Neuronal stem cell (in vitro differentiated cells): ENCODE measurements around the gene ASB18.
A peak's percentile ranks its signal among the peaks of the same experiment; 100 is the strongest.

ENCODE experiments used
- DNase-seq: peaks from one replicate; pipeline ENCODE4 v3.0.0-alpha.2; 2013; ENCODE audit warnings: low spot score
- H2AFZ ChIP-seq: one replicate; pipeline ENCODE4 v1.6.1; 2013; ENCODE audit warnings: mild to moderate bottlenecking, low read length, inconsistent platforms
- H2AK5ac ChIP-seq: 2 replicates; pipeline ENCODE4 v1.6.1; 2013; ENCODE audit warnings: low read depth, mild to moderate bottlenecking, inconsistent platforms, low read length, moderate library complexity, mixed read lengths
- H2BK120ac ChIP-seq: 2 replicates; pipeline ENCODE4 v1.6.1; 2013; ENCODE audit warnings: low read depth, mild to moderate bottlenecking, inconsistent platforms, low read length, moderate library complexity, mixed read lengths
- H2BK12ac ChIP-seq: one replicate; pipeline ENCODE4 v1.6.1; 2013; ENCODE audit warnings: low read length, inconsistent platforms
- H2BK15ac ChIP-seq: 2 replicates; pipeline ENCODE4 v1.6.1; 2013; ENCODE audit warnings: mild to moderate bottlenecking, low read length, inconsistent platforms, mixed read lengths
- H2BK5ac ChIP-seq: one replicate; pipeline ENCODE4 v1.6.1; 2013; ENCODE audit warnings: inconsistent platforms, mild to moderate bottlenecking, low read length, moderate library complexity
- H3K14ac ChIP-seq: one replicate; pipeline ENCODE4 v1.6.1; 2013; ENCODE audit warnings: low read length, inconsistent platforms
- H3K18ac ChIP-seq: 2 replicates; pipeline ENCODE4 v1.6.1; 2013; ENCODE audit warnings: low read length, inconsistent platforms
- H3K23ac ChIP-seq: 2 replicates; pipeline ENCODE4 v1.6.1; 2013; ENCODE audit warnings: low read depth, mild to moderate bottlenecking, mixed read lengths, low read length, inconsistent platforms; ENCODE audit not compliant: poor library complexity
- H3K27ac ChIP-seq: replicated peaks from 3 replicates; pipeline ENCODE4 v1.5.1; 2013; ENCODE audit warnings: low read length, inconsistent platforms
- H3K27me3 ChIP-seq, 3 experiments: 2 replicates each; pipeline ENCODE4 v1.6.1; 2013; ENCODE audit warnings: low read length in 3 of 3, mild to moderate bottlenecking in 2 of 3, inconsistent platforms in 1 of 3, low read depth in 1 of 3, mixed read lengths in 1 of 3, moderate library complexity in 1 of 3; ENCODE audit not compliant: control insufficient read depth in 3 of 3, insufficient read depth in 3 of 3
- H3K36me3 ChIP-seq, 2 donors: replicated peaks in 1 of 2; 2 replicates each; pipeline ENCODE4 v1.6.1; 2013; ENCODE audit warnings: low read length in 2 of 2; ENCODE audit not compliant: control insufficient read depth in 2 of 2, insufficient read depth in 2 of 2
- H3K4ac ChIP-seq: 2 replicates; pipeline ENCODE4 v1.6.1; 2013; ENCODE audit warnings: inconsistent platforms, mild to moderate bottlenecking, low read length, moderate library complexity
- H3K4me1 ChIP-seq, 2 donors: 1 replicate in 1 of 2; 2 replicates in 1 of 2; pipeline ENCODE4 v1.6.1; 2013; ENCODE audit warnings: low read length in 2 of 2, low read depth in 1 of 2; ENCODE audit not compliant: control insufficient read depth in 2 of 2, insufficient read depth in 1 of 2
- H3K4me2 ChIP-seq: one replicate; pipeline ENCODE4 v1.6.1; 2013; ENCODE audit warnings: mild to moderate bottlenecking, low read length, inconsistent platforms; ENCODE audit not compliant: insufficient read depth, poor library complexity, severe bottlenecking
- H3K4me3 ChIP-seq, 2 donors: 2 replicates each; pipeline ENCODE4 v1.5.1; 2013; ENCODE audit warnings: low read length in 2 of 2, mild to moderate bottlenecking in 2 of 2, inconsistent platforms in 1 of 2, moderate library complexity in 1 of 2
- H3K79me1 ChIP-seq: one replicate; pipeline ENCODE4 v1.6.1; 2013; ENCODE audit warnings: low read depth, mild to moderate bottlenecking, inconsistent platforms, low read length, moderate library complexity
- H3K9ac ChIP-seq: one replicate; pipeline ENCODE4 v1.6.1; 2013; ENCODE audit warnings: mild to moderate bottlenecking, low read depth, low read length, inconsistent platforms; ENCODE audit not compliant: poor library complexity
- H3K9me3 ChIP-seq, 2 donors: replicated peaks in 1 of 2; 2 replicates each; pipeline versions ENCODE3 to v1.6.1; 2013; ENCODE audit warnings: low read length in 2 of 2, mild to moderate bottlenecking in 2 of 2, inconsistent platforms in 1 of 2, low read depth in 1 of 2, mixed read lengths in 1 of 2, moderate library complexity in 1 of 2; ENCODE audit not compliant: control insufficient read depth in 2 of 2, insufficient read depth in 1 of 2
- H4K8ac ChIP-seq: one replicate; pipeline ENCODE4 v1.6.1; 2013; ENCODE audit warnings: low read depth, mild to moderate bottlenecking, inconsistent platforms, low read length, moderate library complexity
- H4K91ac ChIP-seq: one replicate; pipeline ENCODE4 v1.6.1; 2013; ENCODE audit warnings: low read length, low read depth, mild to moderate bottlenecking, inconsistent platforms; ENCODE audit not compliant: poor library complexity
- WGBS, 2 donors: extraction: QIAGEN DNeasy Blood & Tissue Kit; methylation state at CpG; one replicate each; pipeline ENCODE4 v1.1.7; 2013; ENCODE audit warnings: missing lambda C conversion rate in 2 of 2, mixed read lengths in 1 of 2; ENCODE audit not compliant: insufficient read length in 2 of 2, insufficient replicate concordance in 1 of 2; ENCODE audit errors: extremely low coverage in 2 of 2; 5-methylcytosine and 5-hydroxymethylcytosine counted together

ASB18 gene

GRCh38 chr2:236190674-236191073, 73.5 kb downstream of the ASB18 start:
- no peak overlapping the region for H3K14ac ChIP-seq
- H3K4ac ChIP-seq, result no peak overlapping the region
- no peak overlapping the region for H2BK5ac ChIP-seq
- H3K23ac ChIP-seq, result no peak overlapping the region
- H3K4me1 ChIP-seq, result no peaks in the 10 kb centered on the region
- H3K36me3 ChIP-seq, result no peaks in the 10 kb centered on the region
- no peak overlapping the region for H2BK12ac ChIP-seq
- WGBS, 2 donors, result no CpG with 5 or more reads among the region's 2 CpGs
- no peak overlapping the region for H3K18ac ChIP-seq
- H4K8ac ChIP-seq, result no peak overlapping the region
- H2BK120ac ChIP-seq, result no peak overlapping the region
- no peak overlapping the region for H2AFZ ChIP-seq
- H3K9me3 ChIP-seq, result peaks cover 0 to 4% of the 10 kb centered on the region in 2 donors
- H3K27me3 ChIP-seq, result no peaks in the 10 kb centered on the region
- no peaks in the 10 kb centered on the region for H3K79me1 ChIP-seq
- H4K91ac ChIP-seq, result no peak overlapping the region
- H3K9ac ChIP-seq, result no peak overlapping the region
- no peak overlapping the region for H2AK5ac ChIP-seq
- DNase-seq, result no peak
- no peak overlapping the region for H3K4me3 ChIP-seq
- no peak overlapping the region for H2BK15ac ChIP-seq
- H3K4me2 ChIP-seq, result no peak overlapping the region
- H3K27ac ChIP-seq, result no peak overlapping the region

- no peaks in the 10 kb centered on the region for H3K4me1 ChIP-seq
- H2BK120ac ChIP-seq, result no peak overlapping the region
- H2AK5ac ChIP-seq, result no peak overlapping the region
- DNase-seq, result no peak
- H2BK5ac ChIP-seq, result no peak overlapping the region
- no peak overlapping the region for H2AFZ ChIP-seq
- H3K4ac ChIP-seq, result no peak overlapping the region
- no peak overlapping the region for H3K27ac ChIP-seq
- H3K27me3 ChIP-seq, result peaks cover 0 to 7% (median under 1%) of the 10 kb centered on the region in 3 experiments
- no peak overlapping the region for H3K9ac ChIP-seq
- H3K4me3 ChIP-seq, result no peak overlapping the region
- H2BK12ac ChIP-seq, result no peak overlapping the region
- H3K36me3 ChIP-seq, result no peaks in the 10 kb centered on the region
- no peak overlapping the region for H2BK15ac ChIP-seq
- no peak overlapping the region for H3K4me2 ChIP-seq
- no peak overlapping the region for H4K91ac ChIP-seq
- H4K8ac ChIP-seq, result no peak overlapping the region
- H3K23ac ChIP-seq, result no peak overlapping the region
- H3K18ac ChIP-seq, result no peak overlapping the region
- no CpG with 5 or more reads among the region's 4 CpGs for WGBS, 2 donors
- peaks cover 2 to 13% of the 10 kb centered on the region in 2 donors for H3K9me3 ChIP-seq
- H3K79me1 ChIP-seq, result no peaks in the 10 kb centered on the region
- no peak overlapping the region for H3K14ac ChIP-seq
Measured at GRCh38 chr2:236184701-236185100, 79.5 kb downstream of the ASB18 start.

GRCh38 chr2:236180831-236181453, 83.3 kb downstream of the ASB18 start:
- Histone ChIP-seq H3K18ac (no peak overlapping the region), H3K9ac (no peak overlapping the region), H3K9me3 (peaks cover 2 to 13% of the 10 kb centered on the region in 2 donors), H2BK15ac (no peak overlapping the region), H4K91ac (no peak overlapping the region), H2BK5ac (no peak overlapping the region), H2BK12ac (no peak overlapping the region), H2AFZ (no peak overlapping the region), H3K4ac (no peak overlapping the region), H3K36me3 (no peaks in the 10 kb centered on the region), H3K4me2 (no peak overlapping the region), H3K79me1 (no peaks in the 10 kb centered on the region), H3K27me3 (peaks cover 0 to 34% (median 3%) of the 10 kb centered on the region in 3 experiments), H3K4me1 (peaks cover 0 to 3% of the 10 kb centered on the region in 2 donors), H2BK120ac (no peak overlapping the region), H2AK5ac (no peak overlapping the region), H3K23ac (no peak overlapping the region), H4K8ac (no peak overlapping the region), H3K27ac (no peak overlapping the region), H3K4me3 (no peak overlapping the region), H3K14ac (no peak overlapping the region)
- no CpG with 5 or more reads among the region's 9 CpGs for WGBS, 2 donors
- peak; percentile 72 for DNase-seq

- no peak overlapping the region for H3K23ac ChIP-seq
- H4K8ac ChIP-seq, result no peak overlapping the region
- no peaks in the 10 kb centered on the region for H3K79me1 ChIP-seq
- peaks cover 0 to 9% of the 10 kb centered on the region in 2 donors for H3K4me1 ChIP-seq
- no peak overlapping the region for H2AFZ ChIP-seq
- no peak overlapping the region for H2AK5ac ChIP-seq
- no peak overlapping the region for H3K27ac ChIP-seq
- H3K27me3 ChIP-seq, result peaks cover 0 to 41% (median 6%) of the 10 kb centered on the region in 3 experiments
- no peak overlapping the region for H3K4me2 ChIP-seq
- H2BK12ac ChIP-seq, result no peak overlapping the region
- no peak overlapping the region for H3K18ac ChIP-seq
- no peak overlapping the region for H2BK15ac ChIP-seq
- H2BK5ac ChIP-seq, result no peak overlapping the region
- H4K91ac ChIP-seq, result no peak overlapping the region
- no peak overlapping the region for H3K14ac ChIP-seq
- DNase-seq, result no peak
- H2BK120ac ChIP-seq, result no peak overlapping the region
- no peak overlapping the region for H3K9ac ChIP-seq
- H3K9me3 ChIP-seq, result peaks cover 2 to 10% of the 10 kb centered on the region in 2 donors
- no peak overlapping the region for H3K4ac ChIP-seq
- H3K4me3 ChIP-seq, result no peak overlapping the region
- WGBS, 2 donors, result no CpG with 5 or more reads among the region's 12 CpGs
- H3K36me3 ChIP-seq, result no peaks in the 10 kb centered on the region
Measured at GRCh38 chr2:236180076-236180816, 84.0 kb downstream of the ASB18 start.
